ENCODE results near the gene TTC19. TPM values are rescaled to one million over a fixed set of nuclear protein-coding genes. Genes with fewer than 3 reads are reported as not detected.
A peak's percentile ranks its signal among the peaks of the same experiment; 100 is the strongest.
"Not testable (repeated sequence)": the region's sequence is repeated elsewhere in the genome, so short reads cannot be mapped to it uniquely, and the experiment has no call there.

TTC19 gene
- total RNA-seq, 3 donors from 2014 or later, result 46.4 to 111 (median 105) TPM

GRCh38 chr17:16044487-16044886 is 44.9 kb downstream of the TTC19 start:
- Histone ChIP-seq H3K4me3 (no peak overlapping the region), H3K36me3 (peaks cover 9% of the 10 kb centered on the region), H3K4me1 (no peaks in the 10 kb centered on the region), H3K27ac (no peak overlapping the region), H3K9me3 (no peaks in the 10 kb centered on the region), H3K27me3 (no peaks in the 10 kb centered on the region)
- intact Hi-C loops (cut with DNase I; ENCODE audit: low total_unique reads), result no loop called here
- no peak for TF ChIP-seq POLR2A (IDR thresholded peaks at IDR 0.05)
- DNase-seq (ENCODE audit: low spot score in 2 of 2), result no peak

GRCh38 chr17:16046966-16047365 is 47.3 kb downstream of the TTC19 start:
- Histone ChIP-seq H3K36me3 (peaks cover 9% of the 10 kb centered on the region), H3K4me1 (no peaks in the 10 kb centered on the region), H3K4me3 (no peak overlapping the region), H3K27ac (no peak overlapping the region), H3K27me3 (no peaks in the 10 kb centered on the region), H3K9me3 (no peaks in the 10 kb centered on the region)
- intact Hi-C loops (cut with DNase I; ENCODE audit: low total_unique reads), result no loop called here
- TF ChIP-seq POLR2A (IDR thresholded peaks at IDR 0.05), result no peak
- TF ChIP-seq, protein P1, sequence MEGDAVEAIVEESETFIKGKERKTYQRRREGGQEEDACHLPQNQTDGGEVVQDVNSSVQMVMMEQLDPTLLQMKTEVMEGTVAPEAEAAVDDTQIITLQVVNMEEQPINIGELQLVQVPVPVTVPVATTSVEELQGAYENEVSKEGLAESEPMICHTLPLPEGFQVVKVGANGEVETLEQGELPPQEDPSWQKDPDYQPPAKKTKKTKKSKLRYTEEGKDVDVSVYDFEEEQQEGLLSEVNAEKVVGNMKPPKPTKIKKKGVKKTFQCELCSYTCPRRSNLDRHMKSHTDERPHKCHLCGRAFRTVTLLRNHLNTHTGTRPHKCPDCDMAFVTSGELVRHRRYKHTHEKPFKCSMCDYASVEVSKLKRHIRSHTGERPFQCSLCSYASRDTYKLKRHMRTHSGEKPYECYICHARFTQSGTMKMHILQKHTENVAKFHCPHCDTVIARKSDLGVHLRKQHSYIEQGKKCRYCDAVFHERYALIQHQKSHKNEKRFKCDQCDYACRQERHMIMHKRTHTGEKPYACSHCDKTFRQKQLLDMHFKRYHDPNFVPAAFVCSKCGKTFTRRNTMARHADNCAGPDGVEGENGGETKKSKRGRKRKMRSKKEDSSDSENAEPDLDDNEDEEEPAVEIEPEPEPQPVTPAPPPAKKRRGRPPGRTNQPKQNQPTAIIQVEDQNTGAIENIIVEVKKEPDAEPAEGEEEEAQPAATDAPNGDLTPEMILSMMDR (IDR thresholded peaks at IDR 0.05), result no peak
- TF ChIP-seq POLR2AphosphoS5 (IDR thresholded peaks at IDR 0.05), result no peak
- no peak for DNase-seq (ENCODE audit: low spot score in 2 of 2)

- intact Hi-C loops (cut with DNase I; ENCODE audit: low total_unique reads), result no loop called here
- no peak for TF ChIP-seq POLR2A (IDR thresholded peaks at IDR 0.05)
- peaks cover 9% of the 10 kb centered on the region for H3K36me3 ChIP-seq
- DNase-seq (ENCODE audit: low spot score in 2 of 2), result peak in 1 of 2 donors; percentile 56
- no peaks in the 10 kb centered on the region for H3K9me3 ChIP-seq
- no peak overlapping the region for H3K27ac ChIP-seq
- no peaks in the 10 kb centered on the region for H3K4me1 ChIP-seq
- no peaks in the 10 kb centered on the region for H3K27me3 ChIP-seq
- H3K4me3 ChIP-seq, result no peak overlapping the region
Measured at GRCh38 chr17:16048811-16049449, 49.3 kb downstream of the TTC19 start.

- peaks cover 9% of the 10 kb centered on the region for H3K36me3 ChIP-seq
- H3K9me3 ChIP-seq, result no peaks in the 10 kb centered on the region
- TF ChIP-seq POLR2AphosphoS5 (IDR thresholded peaks at IDR 0.05), result no peak
- TF ChIP-seq, protein P1 (IDR thresholded peaks at IDR 0.05), result no peak
- TF ChIP-seq POLR2A (IDR thresholded peaks at IDR 0.05), result no peak
- H3K27ac ChIP-seq, result no peak overlapping the region
- intact Hi-C loops (cut with DNase I; ENCODE audit: low total_unique reads), result no loop called here
- no peaks in the 10 kb centered on the region for H3K27me3 ChIP-seq
- DNase-seq (ENCODE audit: low spot score in 2 of 2), result no peak
- no peak overlapping the region for H3K4me3 ChIP-seq
- H3K4me1 ChIP-seq, result no peaks in the 10 kb centered on the region
Measured at GRCh38 chr17:16050844-16051243, 51.2 kb downstream of the TTC19 start.

- H3K27ac ChIP-seq, result no peak overlapping the region
- intact Hi-C loops (cut with DNase I; ENCODE audit: low total_unique reads), result no loop called here
- peaks cover 4% of the 10 kb centered on the region for H3K36me3 ChIP-seq
Measured at GRCh38 chr17:16052486-16052885, 52.9 kb downstream of the TTC19 start.

GRCh38 chr17:16055139-16055538 is 55.5 kb downstream of the TTC19 start:
- H3K4me3 ChIP-seq; H3K36me3 ChIP-seq; H3K27me3 ChIP-seq; intact Hi-C loops (cut with DNase I; ENCODE audit: low total_unique reads); H3K27ac ChIP-seq; H3K4me1 ChIP-seq; H3K9me3 ChIP-seq; DNase-seq (ENCODE audit: low spot score in 2 of 2): not testable (repeated sequence)

More at GRCh38 chr17:16052486-16052885, 52.9 kb downstream of the TTC19 start:
- Histone ChIP-seq H3K9me3 (no peaks in the 10 kb centered on the region), H3K4me1 (no peaks in the 10 kb centered on the region), H3K4me3 (no peak overlapping the region), H3K27me3 (no peaks in the 10 kb centered on the region)
- TF ChIP-seq, protein P1 (IDR thresholded peaks at IDR 0.05), result no peak
- TF ChIP-seq POLR2AphosphoS5 (IDR thresholded peaks at IDR 0.05) (no peak), POLR2A (IDR thresholded peaks at IDR 0.05) (no peak)
- DNase-seq (ENCODE audit: low spot score in 2 of 2), result no peak

- intact Hi-C loops (cut with DNase I; ENCODE audit: low total_unique reads), result no loop called here
- Histone ChIP-seq H3K27ac (no peak overlapping the region), H3K4me3 (no peak overlapping the region), H3K4me1 (no peaks in the 10 kb centered on the region), H3K27me3 (no peaks in the 10 kb centered on the region), H3K36me3 (peaks cover 11% of the 10 kb centered on the region), H3K9me3 (no peaks in the 10 kb centered on the region)
- no peak for DNase-seq (ENCODE audit: low spot score in 2 of 2)
- TF ChIP-seq POLR2A (IDR thresholded peaks at IDR 0.05) (no peak), POLR2AphosphoS5 (IDR thresholded peaks at IDR 0.05) (no peak)
- TF ChIP-seq, protein P1 (IDR thresholded peaks at IDR 0.05), result no peak
Measured at GRCh38 chr17:16061631-16062030, 62.0 kb downstream of the TTC19 start.

Measured in breast epithelium (tissue), 4 donors.